HG03095 (cell line): ENCODE measurements around the gene CHCHD2.
"Not testable (repeated sequence)": the region's sequence is repeated elsewhere in the genome, so short reads cannot be mapped to it uniquely, and the experiment has no call there.

Source experiments
- ATAC-seq: cut with Tn5 transposase; IDR thresholded peaks from one replicate; pipeline ENCODE4 v1.9.1; 2021; ENCODE audit warnings: moderate library complexity; ENCODE audit not compliant: unreplicated experiment

CHCHD2 gene

GRCh38 chr7:56083150-56083785, 23.0 kb downstream of the CHCHD2 start:
- no peak for ATAC-seq

DNA sequence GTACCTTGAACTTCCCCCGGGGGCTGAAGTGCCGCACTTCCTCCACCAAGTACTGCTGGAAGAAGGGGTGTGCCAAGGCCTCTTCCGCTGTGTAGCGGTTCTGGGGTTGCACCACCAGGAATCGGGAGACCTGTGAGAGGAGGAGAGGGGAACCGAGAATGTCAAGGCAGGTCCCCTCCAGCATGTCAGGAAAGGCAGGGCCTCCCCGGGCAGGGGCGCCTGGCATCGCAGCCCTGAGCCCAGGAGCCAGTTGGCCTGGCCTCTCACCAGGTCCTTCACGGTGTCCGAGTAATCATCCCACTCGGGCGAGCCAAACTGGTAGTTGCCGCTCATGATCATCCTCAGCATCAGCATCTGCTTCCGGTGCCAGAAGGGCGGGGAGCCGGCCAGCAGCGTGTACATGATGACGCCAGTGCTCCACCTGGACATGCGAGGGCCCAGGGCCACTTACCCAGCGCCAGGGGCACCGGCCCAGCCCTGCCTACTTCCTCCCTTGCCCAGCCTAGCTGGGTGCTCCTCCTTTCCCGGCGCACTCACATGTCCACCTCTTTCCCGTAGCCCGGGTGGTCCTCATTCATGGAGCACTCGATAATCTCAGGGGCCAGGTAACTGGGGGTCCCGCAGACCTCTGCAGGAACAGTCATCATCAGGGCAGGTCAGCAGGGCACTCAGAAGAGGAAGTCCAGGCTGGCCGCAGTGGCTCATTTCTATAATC, 24.5 kb downstream of the CHCHD2 start:
- no peak for ATAC-seq

GRCh38 chr7:56080726-56081435, 25.4 kb downstream of the CHCHD2 start:
- ATAC-seq, result not testable (repeated sequence)

- no peak for ATAC-seq
Observed at GRCh38 chr7:56079450-56080185, 26.7 kb downstream of the CHCHD2 start.

- ATAC-seq, result no peak
Observed at GRCh38 chr7:56078196-56078595, 28.1 kb downstream of the CHCHD2 start.

GRCh38 chr7:56077681-56078080, 28.6 kb downstream of the CHCHD2 start:
- no peak for ATAC-seq

GRCh38 chr7:56074371-56074791, 31.9 kb downstream of the CHCHD2 start:
- ATAC-seq, result peak; percentile 95

GRCh38 chr7:56066376-56066775, 39.9 kb downstream of the CHCHD2 start:
- not testable (repeated sequence) for ATAC-seq

GRCh38 chr7:56063882-56064625, 42.2 kb downstream of the CHCHD2 start, which contains the start of gene SUMF2:
Gene SUMF2, plus strand, starts transcription at chr7:56064286. Its CDS starts 26 bp downstream, at chr7:56064312.
- peak; percentile 84 for ATAC-seq

GRCh38 chr7:56063500-56063881, 42.8 kb downstream of the CHCHD2 start:
- ATAC-seq, result no peak

- no peak for ATAC-seq
Observed at GRCh38 chr7:56062382-56062781, 43.9 kb downstream of the CHCHD2 start.

GRCh38 chr7:56053993-56054392, 52.3 kb downstream of the CHCHD2 start:
- ATAC-seq, result no peak

GRCh38 chr7:56053379-56053778, 52.9 kb downstream of the CHCHD2 start:
- no peak for ATAC-seq
